GM18526 (cell line): ENCODE data around the gene HOTAIR.

Experiments
- POLR2A ChIP-seq: IDR thresholded peaks from 3 replicates; pipeline ENCODE4 v1.6.1; 2011; ENCODE audit not compliant: insufficient read length; ENCODE audit errors: extremely low read depth

HOTAIR gene

GRCh38 chr12:53986686-53987483 lies 12.1 kb upstream of the HOTAIR start:
- no peak for TF ChIP-seq POLR2A

GRCh38 chr12:53985994-53986685 lies 11.4 kb upstream of the HOTAIR start:
- TF ChIP-seq POLR2A, result no peak

- no peak for TF ChIP-seq POLR2A
These were observed 10.9 kb upstream of the HOTAIR start for GRCh38 chr12:53985692-53985993.

GRCh38 chr12:53984901-53985691 lies 10.3 kb upstream of the HOTAIR start, which contains the start of gene HOXC10:
HOXC10 (plus strand) TSS chr12:53985146; CDS start chr12:53985260, 114 bp downstream.
- no peak for TF ChIP-seq POLR2A

- TF ChIP-seq POLR2A, result no peak
These were observed 9.3 kb upstream of the HOTAIR start for GRCh38 chr12:53983950-53984572.

GRCh38 chr12:53983568-53983949 lies 8.8 kb upstream of the HOTAIR start:
- no peak for TF ChIP-seq POLR2A

GRCh38 chr12:53982648-53983567 lies 8.2 kb upstream of the HOTAIR start:
- no peak for TF ChIP-seq POLR2A

- TF ChIP-seq POLR2A, result no peak
These were observed 7.1 kb upstream of the HOTAIR start for GRCh38 chr12:53981634-53982565.

- no peak for TF ChIP-seq POLR2A
These were observed 6.2 kb upstream of the HOTAIR start for GRCh38 chr12:53980802-53981496.

GRCh38 chr12:53980104-53980801 lies 5.5 kb upstream of the HOTAIR start:
- TF ChIP-seq POLR2A, result no peak

GRCh38 chr12:53978477-53979356 lies 4.0 kb upstream of the HOTAIR start:
- TF ChIP-seq POLR2A, result no peak
